Measurements from ENCODE around the gene USP3.

The USP3 gene

GRCh38 chr15:63595688-63596087 lies 91.3 kb downstream of the USP3 start:
- DNase-seq, result no peak
- Histone ChIP-seq H3K4me3 (ENCODE audit: low read depth, low read length) (no peak overlapping the region), H3K27me3 (no peaks in the 10 kb centered on the region), H3K4me1 (no peaks in the 10 kb centered on the region; the same call in 1 of the 2 replicates), H3K36me3 (peaks cover 19% of the 10 kb centered on the region), H3K9me3 (no peaks in the 10 kb centered on the region)
- no peak for TF ChIP-seq CTCF (IDR thresholded peaks at IDR 0.05; ENCODE audit: low read depth, low read length)

GRCh38 chr15:63596676-63597037 lies 92.3 kb downstream of the USP3 start:
- H3K4me1 ChIP-seq, result no peaks in the 10 kb centered on the region; the same call in 1 of the 2 replicates

GRCh38 chr15:63597038-63597790 lies 92.8 kb downstream of the USP3 start, which contains the start of gene FBXL22:
TSS of gene FBXL22 (plus strand) at chr15:63597387. CDS start at chr15:63597393, 6 bp downstream.
- H3K36me3 ChIP-seq, result peaks cover 6% of the 10 kb centered on the region; the same call in 1 of the 2 replicates
- H3K4me3 ChIP-seq (ENCODE audit: low read depth, low read length), result no peak within 1 kb of the TSS
- no peaks in the 10 kb centered on the region; the same call in 1 of the 2 replicates for H3K4me1 ChIP-seq

More at GRCh38 chr15:63596676-63597037, 92.3 kb downstream of the USP3 start:
- Histone ChIP-seq H3K27me3 (no peaks in the 10 kb centered on the region), H3K4me3 (ENCODE audit: low read depth, low read length) (no peak overlapping the region), H3K9me3 (no peaks in the 10 kb centered on the region), H3K36me3 (peaks cover 9% of the 10 kb centered on the region)
- no peak for TF ChIP-seq CTCF (IDR thresholded peaks at IDR 0.05; ENCODE audit: low read depth, low read length)
- no peak for DNase-seq

GRCh38 chr15:63597821-63598220 lies 93.4 kb downstream of the USP3 start:
- peak; percentile 26 for DNase-seq
- H3K9me3 ChIP-seq, result no peaks in the 10 kb centered on the region
- no peaks in the 10 kb centered on the region; the same call in 1 of the 2 replicates for H3K4me1 ChIP-seq
- H3K4me3 ChIP-seq (ENCODE audit: low read depth, low read length), result no peak overlapping the region
- peaks cover 5% of the 10 kb centered on the region; the same call in 1 of the 2 replicates for H3K36me3 ChIP-seq
- no peak for TF ChIP-seq CTCF (IDR thresholded peaks at IDR 0.05; ENCODE audit: low read depth, low read length)
- H3K27me3 ChIP-seq, result no peaks in the 10 kb centered on the region

More at GRCh38 chr15:63597038-63597790, 92.8 kb downstream of the USP3 start, which contains the start of gene FBXL22:
- H3K9me3 ChIP-seq, result no peaks in the 10 kb centered on the region
- H3K27me3 ChIP-seq, result no peaks in the 10 kb centered on the region
- TF ChIP-seq CTCF (IDR thresholded peaks at IDR 0.05; ENCODE audit: low read depth, low read length), result no peak
- DNase-seq, result no peak

GRCh38 chr15:63598473-63599400 lies 94.3 kb downstream of the USP3 start:
- no peak overlapping the region for H3K4me3 ChIP-seq (ENCODE audit: low read depth, low read length)
- no peak for DNase-seq
- no peak for TF ChIP-seq CTCF (IDR thresholded peaks at IDR 0.05; ENCODE audit: low read depth, low read length)

More at GRCh38 chr15:63598473-63599400, 94.3 kb downstream of the USP3 start:
- Histone ChIP-seq H3K4me1 (no peaks in the 10 kb centered on the region; the same call in 1 of the 2 replicates), H3K9me3 (no peaks in the 10 kb centered on the region), H3K27me3 (no peaks in the 10 kb centered on the region), H3K36me3 (no peaks in the 10 kb centered on the region)

All from BE2C (cell line).